C4-2B (cell line): ENCODE results near the gene CEP164.

Experiments used
- CTCF ChIP-seq: fragments of 450-650 bp; conservative IDR thresholded peaks from 2 replicates; pipeline ENCODE4 v1.5.1; 2017; ENCODE audit warnings: mild to moderate bottlenecking
- ZFX ChIP-seq: fragments of 450-650 bp; IDR thresholded peaks from 2 replicates; pipeline ENCODE4 v1.6.1; 2017

- TF ChIP-seq CTCF = no peak
- no peak for TF ChIP-seq ZFX
These were observed 37.9 kb upstream of the CEP164 start for GRCh38 chr11:117289795-117290194.
